ENCODE measurements around the gene PPP2R5C.

The PPP2R5C gene

DNA sequence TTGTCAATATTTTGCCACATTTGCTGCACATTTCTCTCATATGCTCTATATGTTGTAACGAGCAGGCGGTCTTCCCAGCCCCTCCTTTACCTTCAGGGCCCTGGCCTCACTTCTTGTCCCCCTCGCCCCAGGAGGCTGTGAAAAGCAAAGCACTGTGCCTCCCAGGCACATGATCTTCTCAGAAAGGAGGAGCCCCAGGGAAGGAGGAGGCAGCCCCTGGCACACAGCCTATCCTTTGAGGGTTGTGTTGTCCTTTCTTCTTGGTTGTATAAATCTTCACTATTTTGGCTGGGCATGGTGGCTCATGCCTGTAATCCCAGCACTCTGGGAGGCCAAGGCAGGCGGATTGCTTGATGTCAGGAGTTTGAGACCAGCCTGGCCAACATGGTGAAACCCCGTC, 77.0 kb downstream of the PPP2R5C start:
- DNase-seq = no peak

DNA sequence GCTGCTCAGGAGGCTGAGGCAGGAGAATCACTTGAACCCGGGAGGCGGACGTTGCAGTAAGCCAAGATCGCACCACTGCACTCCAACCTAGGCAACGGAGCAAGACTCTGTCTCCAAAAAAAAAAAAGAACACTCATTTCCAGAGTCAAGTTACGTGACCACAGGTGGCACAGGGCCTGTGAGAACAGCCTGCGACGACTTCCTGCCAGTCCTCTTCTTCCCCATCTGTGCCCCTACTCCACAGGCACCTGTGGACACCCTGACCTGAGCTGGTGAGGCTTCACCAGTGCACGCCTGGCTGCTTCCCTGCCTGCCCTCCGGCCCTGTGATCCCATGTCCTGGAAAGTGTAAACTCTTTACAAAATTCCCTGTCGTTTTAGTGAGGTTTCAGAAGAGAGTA, 77.7 kb downstream of the PPP2R5C start:
- DNase-seq = no peak

DNA sequence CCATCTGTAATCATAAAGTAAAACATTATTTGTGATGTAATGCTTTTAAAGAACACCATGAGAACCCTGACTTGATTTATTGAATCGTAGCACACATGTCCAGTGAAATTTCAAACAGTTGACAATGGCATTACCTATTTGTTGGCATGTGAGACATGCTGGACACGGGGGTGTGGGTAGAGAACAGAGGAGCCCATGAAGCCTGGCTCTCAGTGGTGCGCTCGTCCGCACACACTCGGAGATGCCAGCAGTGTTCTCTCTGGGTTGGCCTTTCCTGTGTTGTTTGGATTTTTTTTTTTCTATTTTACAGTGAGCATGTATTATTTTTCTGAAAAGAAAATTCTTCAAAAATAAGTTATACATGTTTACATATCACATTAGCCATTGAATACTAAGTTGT, 78.2 kb downstream of the PPP2R5C start:
- DNase-seq = no peak

DNA sequence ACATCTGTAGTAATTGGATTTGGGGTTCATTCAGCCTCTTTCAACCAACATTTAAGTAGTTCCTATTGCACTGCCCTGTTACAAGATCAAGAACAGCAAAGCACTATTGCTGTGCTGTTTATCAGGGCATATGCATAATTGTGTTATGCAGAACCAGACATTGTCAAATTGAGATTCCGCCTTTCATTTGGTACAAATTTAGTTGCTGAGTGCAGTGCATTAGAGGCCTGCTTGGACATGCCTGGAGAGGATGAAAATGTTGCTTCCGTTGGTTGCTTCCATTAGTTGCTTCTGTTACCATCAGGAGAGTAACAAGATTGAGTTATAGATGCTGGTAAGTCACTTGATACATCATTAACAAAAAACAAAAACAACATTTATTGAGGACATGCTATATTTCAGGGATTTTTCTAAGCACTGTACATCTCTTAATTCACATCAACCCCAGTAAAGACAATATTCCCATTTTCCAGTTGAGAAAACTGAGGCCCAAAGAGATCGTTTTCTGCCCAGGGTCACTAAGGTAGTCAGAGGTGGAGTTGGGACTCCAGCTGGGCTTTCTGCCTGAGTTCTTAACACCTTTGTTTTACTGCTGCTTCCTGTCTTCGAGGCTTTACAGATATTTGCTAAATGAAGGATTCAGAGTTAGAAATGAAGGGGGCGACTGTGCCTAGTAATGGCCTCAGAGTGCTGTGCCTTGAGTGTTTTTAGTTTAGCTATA, 79.3 kb downstream of the PPP2R5C start:
- no peak for DNase-seq

DNA sequence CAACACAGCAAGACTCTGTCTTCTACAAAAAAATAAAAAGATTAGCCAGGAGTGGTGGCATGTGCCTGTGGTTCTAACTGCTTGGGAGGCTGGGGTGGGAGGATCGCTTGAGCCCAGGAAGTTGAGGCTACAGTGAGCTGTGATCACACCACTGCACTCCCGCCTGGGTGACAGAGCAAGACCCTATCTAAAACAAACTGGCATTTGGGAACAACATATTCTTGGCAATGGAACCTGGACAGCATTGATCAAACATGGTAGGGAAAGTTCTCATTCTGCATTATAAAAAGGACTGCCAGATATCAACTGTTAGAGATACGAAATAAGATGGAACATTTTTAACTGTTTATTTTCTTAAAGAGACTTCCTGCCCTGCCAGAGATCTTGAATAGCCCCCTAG, 81.5 kb downstream of the PPP2R5C start:
- DNase-seq = no peak

DNA sequence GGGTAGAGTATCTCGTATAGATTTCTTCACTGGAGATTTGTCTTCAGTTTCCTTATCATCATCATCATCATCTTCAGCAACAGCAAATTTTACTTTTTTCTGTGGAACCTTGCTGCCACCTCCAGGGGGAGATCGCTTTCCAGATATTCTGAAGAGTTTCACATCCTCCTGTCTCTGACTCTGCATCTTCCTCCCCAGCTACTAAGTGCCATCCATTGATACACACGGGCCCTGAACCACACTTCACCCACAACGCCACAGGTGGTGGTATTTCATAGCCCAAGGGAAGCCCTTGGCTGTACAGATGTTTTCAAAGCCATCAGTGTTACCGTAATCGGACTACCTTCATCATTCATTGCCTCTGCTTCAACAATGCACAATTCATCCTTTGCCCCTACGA, 82.2 kb downstream of the PPP2R5C start:
- DNase-seq = no peak

DNA sequence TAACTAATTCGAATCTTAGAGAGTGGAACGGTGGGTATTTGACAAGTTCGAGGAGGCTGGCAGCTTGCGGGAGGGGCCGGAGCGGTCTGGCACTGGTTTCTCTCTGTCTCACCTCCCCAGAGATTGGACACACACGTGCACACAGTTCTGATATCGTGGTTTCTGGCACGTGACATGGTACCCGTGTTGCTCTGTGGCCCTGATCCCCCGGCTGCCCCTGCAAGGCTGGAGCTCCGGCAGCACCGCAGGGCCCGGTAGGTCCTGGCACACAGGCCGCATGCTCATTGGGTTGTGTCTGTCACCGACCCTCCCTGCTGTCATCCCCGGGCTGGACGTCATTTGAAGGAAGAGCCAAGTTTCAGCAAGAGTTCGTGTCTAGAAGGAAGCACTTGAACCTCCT, 82.7 kb downstream of the PPP2R5C start:
- DNase-seq = no peak

DNA sequence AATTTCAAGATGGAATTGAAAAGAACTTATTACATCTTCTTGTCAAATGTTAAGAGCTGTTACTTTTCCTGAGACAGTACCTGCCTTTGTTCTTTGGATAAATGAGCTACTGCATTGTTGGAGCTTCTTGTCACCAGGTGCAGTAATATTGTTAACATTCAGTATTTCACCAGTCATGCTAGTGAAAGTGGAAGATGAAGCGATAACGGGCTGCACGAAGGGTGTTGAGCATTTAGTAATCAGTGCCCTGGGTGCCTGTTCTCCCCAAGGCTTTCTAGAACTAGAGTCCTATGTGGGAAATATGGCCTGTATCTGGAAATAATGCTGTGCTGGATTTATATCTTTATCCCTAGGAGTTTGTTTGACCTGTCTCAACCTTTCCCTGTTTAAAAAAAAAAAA, 83.2 kb downstream of the PPP2R5C start:
- DNase-seq = no peak

DNA sequence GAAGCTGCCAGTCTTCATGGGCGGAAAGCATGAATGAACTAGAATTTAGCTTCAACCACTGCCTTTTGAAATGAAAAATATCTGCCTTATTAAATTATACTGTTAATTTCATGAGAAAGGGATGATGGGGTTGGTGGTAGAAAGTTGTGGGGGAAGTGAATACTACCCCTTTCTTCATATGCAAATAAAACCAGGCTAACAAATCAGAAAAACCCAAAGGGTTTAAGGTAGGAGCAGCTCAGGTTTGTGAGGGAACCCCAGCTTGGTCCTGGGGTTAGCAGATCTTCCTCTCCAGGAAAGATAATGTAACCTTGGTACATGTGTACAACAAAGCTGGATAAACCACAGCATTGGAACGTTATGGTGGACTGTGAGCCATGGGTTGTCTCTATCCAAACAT, 84.0 kb downstream of the PPP2R5C start:
- DNase-seq = no peak

DNA sequence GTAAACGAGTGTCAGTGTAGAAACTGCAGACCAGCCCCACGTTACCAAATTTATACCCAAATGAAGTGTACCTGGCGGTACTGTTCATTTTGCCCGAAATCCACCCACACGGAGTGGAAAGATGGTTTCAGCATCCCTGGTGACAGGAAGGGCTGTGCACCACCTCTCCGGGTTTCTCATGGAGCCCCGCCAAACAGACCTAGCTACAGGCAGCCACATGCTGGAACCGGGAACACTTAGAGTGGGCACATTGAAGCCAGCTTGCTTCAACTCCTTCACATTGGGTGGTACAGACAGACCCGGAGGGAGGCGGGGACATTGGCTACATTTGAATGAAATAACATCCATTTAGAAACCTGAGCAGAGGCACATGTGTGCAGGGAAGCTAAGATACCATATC, 84.4 kb downstream of the PPP2R5C start:
- DNase-seq = peak in 7 of 58 donors; percentile 20 to 48 (median 29)

DNA sequence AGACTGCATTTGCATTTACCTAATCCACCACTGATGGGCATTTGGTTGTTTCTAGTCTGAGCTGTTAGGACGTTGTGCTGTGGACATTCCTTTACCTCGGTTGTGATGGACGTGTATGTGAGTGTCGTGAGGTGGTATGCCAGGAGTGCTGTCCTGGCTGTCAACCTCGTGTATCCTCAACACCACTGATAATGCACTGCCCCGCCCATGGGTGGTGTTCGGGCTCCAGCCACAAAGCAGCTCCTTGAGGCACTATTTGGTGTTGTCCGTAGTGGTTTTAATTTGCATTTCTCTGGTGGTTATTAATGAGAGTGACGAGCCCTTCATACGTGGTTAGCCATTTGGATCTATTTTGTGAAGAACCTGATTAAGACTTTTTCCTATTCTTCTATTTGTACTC, 87.6 kb downstream of the PPP2R5C start:
- no peak for DNase-seq

DNA sequence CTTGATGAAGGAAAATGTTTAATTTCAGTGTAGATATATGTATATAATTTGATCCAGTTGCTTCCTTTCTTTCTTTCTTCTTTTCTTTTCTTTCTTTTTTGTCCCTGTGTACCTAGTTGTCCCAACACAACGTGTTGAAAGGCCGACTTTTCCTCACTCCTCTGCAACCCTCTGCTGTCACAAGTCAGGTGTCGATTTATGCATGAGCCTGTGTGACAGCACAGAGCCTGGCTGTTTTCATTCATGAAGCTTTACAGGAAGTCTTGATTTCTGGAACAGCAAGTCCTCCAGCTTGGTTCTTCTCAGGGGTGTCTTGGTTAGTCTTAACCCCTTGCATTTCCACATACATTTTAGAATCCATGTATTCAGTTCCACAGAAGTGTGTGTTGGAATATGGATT, 88.1 kb downstream of the PPP2R5C start:
- no peak for DNase-seq

DNA sequence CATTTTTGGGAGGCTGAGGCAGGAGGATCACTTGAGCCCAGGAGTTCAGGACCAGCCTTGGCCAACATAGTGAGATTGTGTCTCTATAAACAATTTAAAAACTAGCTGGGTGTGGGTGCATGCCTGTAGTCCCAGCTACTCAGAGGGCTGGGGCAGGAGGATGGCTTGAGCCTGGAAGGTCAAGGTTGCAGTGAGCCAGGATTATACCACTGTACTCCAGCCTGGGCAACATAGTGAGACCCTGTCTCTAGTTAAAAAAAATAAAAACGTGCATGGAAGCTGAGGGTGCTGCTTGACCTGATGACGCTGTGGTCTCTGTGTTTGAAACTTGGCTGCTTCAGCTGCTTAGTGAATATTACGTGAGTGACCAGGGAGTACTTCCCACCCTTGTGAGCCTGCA, 89.7 kb downstream of the PPP2R5C start:
- DNase-seq = no peak

DNA sequence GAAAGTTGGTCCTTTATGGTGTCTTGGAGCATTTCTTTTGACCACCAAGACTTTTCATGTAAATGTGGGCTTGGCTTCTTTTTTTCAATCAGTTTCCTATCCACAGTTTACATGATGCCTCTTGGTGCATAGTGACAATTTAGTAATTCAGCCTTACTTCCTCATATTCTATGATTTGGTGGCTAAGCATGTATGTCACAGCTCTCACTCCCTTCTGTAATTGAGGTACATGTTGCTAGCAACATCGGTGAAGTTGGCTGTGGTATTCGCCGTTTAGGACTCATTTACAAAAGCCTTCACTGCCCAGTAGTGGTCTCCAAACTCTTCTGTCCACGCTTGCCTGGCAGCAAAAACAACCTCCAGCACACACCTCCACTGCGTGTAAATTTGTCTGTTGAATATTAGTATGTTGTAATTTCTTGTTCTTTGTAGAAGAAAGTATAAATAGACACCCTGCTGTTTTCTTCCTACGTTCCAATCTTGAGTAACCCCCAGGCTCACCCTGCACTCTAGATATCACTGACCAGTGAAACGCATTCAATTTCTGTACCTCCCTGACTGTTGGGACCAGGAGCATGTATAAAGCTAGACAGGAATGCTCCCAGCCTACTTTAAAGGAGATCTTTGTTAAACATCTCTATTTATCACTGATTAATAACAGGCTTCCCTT, 90.4 kb downstream of the PPP2R5C start:
- no peak for DNase-seq

DNA sequence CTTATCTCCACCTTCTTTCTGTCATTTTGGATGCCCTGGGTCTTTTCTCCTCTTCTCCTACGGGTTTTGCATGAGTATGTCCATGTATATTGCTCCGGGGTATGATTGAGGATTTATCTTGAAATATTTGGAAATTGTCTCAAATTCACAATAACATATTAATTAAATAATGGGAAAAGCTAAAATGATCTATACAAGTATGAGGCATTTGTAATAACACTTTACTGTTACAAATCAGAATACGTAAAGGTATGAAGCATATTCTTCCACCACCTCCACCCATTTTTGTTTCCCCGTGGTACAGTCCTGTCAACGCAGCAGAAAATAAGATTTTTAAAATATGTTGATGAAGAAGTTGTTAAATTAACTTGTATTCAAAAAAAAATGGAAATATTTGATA, 91.3 kb downstream of the PPP2R5C start:
- DNase-seq = no peak

DNA sequence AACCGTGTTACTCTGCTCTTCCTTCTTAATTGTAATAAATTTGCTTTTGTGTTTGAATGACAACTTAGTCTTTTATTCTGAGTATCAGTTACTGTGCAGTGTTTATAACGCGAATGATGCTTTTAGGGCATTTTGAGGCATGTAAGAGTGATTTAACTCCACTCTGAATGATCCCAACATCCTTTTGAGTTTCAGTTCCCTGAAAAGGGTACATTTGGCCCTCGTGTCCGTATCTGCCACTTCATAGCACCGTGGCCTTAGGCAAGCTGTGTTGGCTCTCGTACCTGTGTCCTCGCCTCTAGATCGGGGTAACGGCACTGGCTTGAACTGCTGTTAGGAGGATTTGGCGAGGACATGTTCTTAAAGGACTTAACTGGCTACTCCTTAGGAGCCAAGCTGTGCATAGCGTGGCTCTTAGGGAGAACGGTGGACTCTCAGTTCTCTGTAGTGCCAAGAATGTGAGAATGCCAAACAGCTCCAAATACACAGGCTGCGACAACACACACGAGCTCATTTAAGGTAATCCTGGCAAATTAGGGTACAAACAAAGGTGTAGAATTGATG, 92.0 kb downstream of the PPP2R5C start:
- no peak for DNase-seq

DNA sequence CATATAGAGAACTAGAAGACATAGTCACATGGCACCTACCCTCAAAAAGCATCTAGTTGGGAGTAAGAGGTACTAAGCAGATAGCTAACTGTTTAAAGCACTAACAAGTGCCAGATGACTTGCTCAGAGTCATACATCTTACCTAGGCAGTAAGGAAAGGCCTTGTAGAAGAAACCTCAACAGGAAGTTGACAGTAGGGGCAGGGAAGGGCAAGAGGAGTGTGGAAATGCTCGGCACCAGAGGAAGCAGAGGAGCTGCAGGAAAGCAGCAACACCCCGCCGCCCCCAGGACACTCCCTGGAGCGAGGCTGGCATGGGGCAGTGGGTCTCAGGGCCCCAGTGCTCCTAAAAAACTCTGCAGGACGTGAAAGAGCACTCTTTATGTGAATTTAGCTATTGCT, 92.9 kb downstream of the PPP2R5C start:
- no peak for DNase-seq

DNA sequence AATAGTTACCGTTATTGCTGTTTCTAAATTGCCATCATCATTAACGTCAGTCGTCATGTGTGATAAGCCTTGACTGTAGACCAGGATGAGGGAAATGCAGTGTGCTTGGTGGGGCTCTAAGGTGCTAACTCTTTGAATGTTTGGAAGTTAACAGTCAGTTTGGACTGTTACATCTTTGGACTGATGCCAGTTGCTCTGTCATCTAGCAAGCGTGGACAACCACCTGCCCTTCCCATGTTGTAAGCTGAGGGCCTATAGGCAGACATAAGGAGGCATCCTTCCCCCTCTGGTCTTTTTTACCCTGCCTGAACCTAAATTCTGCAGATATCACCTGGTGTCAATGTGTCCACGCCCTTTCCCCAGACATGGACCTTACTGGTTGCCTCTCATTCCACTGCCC, 94.4 kb downstream of the PPP2R5C start:
- DNase-seq = no peak

DNA sequence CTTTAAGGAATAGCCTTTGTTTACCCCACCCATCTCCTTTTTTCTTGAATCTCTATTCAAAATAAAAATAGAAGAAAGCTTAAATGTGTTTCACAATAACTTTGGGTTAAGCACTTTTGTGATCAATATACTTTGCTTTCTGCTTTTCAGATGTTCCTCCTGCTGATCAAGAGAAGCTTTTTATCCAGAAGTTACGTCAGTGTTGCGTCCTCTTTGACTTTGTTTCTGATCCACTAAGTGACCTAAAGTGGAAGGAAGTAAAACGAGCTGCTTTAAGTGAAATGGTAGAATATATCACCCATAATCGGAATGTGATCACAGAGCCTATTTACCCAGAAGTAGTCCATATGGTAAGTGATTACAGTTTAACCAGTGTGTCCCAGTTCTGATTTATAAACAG, 95.0 kb downstream of the PPP2R5C start:
- no peak for DNase-seq

DNA sequence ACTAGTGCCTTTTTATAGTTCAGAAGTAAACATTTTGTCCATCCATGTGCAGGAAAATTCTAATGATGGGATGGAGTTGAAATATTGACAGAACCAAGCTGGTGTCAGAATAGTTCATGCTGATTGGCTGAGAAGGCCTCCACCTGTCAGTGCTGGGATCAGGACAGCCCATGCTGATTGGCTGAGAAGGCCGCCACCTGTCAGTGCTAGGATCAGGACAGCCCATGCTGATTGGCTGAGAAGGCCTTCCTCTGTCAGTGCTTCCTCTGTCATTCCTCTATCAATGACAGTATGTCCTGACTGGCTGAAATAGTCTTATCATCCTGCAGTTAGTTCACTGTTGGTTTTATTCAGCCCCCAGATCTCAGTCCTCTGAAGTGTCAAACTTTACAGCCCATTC, 95.7 kb downstream of the PPP2R5C start:
- DNase-seq = no peak

DNA sequence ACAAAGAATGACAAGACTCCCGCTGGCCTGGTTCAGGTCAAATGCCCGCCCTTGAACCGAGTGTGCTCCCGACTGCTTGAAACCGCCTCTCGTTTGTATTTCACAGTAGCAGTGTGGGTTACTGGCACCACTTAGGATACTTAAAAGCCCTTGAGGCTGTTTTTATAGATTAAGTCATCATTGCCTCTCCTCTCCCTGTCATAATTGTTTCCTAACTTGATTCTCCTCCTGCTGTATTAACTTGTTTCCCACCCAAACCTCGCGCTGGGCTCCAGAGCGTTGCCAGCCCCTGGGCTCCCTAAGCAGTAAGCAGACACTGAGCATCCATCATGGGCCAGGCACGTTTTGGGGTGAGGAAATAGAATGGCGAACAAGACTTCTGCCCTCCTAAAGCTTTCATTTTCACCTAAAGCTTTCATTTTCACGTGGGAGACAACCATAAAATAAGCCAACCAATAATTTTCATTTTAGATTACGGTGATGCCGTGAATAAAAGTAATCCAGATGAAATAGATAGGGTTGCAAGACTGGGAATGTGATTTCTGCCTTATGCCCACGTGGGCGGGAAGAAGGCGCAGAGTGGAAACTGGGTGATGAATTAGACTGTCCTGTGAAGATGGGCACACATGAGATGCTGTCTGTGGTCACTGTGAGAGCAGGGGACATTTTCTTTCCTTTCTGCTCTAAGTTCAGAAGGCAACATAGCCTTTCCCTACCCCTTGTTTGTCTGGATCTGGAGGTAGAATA, 97.5 kb downstream of the PPP2R5C start:
- no peak for DNase-seq

DNA sequence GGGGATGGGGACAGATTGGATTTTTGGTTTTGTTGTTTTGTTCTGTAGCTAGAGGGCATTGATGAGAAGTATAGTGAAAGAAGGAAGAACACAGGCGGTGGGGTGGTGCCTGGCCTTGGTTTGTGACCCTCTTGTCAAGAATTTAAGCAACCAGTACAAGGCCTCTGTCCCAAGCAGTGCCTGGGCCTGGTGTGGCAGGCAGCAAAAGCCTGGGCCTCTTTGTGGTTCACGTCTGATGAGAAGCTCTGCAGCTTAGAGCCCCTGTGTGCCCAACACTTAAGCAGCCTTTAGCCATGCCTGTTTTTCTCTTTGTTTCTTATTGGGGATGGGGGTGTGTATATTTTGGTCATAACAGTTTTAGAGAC, 98.0 kb downstream of the PPP2R5C start:
- no peak for DNase-seq

DNA sequence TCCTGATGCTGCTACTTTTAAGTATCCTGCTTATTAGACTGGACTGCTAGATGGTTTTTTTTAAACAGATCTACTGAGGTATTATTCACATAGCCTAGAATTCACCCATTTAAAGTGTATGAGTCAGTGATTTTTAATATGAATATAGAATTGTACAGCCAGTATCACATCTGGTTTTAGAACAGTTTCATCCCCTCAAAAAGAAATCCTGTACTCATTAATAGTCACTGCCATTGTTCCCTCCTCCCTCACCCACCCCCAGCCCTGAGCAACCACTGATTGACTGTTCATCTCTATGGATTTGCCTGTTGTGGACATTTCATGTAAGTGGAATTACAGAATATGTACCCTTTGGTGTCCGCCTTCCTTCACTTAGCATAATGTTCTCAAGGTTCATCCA, 98.4 kb downstream of the PPP2R5C start:
- DNase-seq = no peak
